C4-2B (cell line): ENCODE data around the gene MTPN.

ENCODE experiments used
- H3K27ac ChIP-seq: fragments of 450-650 bp; 2 replicates; pipeline ENCODE4 v1.5.1; 2017
- CTCF ChIP-seq: fragments of 450-650 bp; conservative IDR thresholded peaks from 2 replicates; pipeline ENCODE4 v1.5.1; 2017; ENCODE audit warnings: mild to moderate bottlenecking
- ZFX ChIP-seq: fragments of 450-650 bp; IDR thresholded peaks from 2 replicates; pipeline ENCODE4 v1.6.1; 2017

Gene MTPN

GRCh38 chr7:135940077-135941075, 36.8 kb downstream of the MTPN start:
- no peak overlapping the region for H3K27ac ChIP-seq
- TF ChIP-seq ZFX (no peak), CTCF (no peak)

- H3K27ac ChIP-seq: no peak overlapping the region
- TF ChIP-seq ZFX: no peak
- TF ChIP-seq CTCF: no peak
These were observed 37.8 kb downstream of the MTPN start for GRCh38 chr7:135939261-135939812.

- H3K27ac ChIP-seq: no peak overlapping the region
- TF ChIP-seq ZFX: no peak
- no peak for TF ChIP-seq CTCF
These were observed 38.6 kb downstream of the MTPN start for GRCh38 chr7:135938563-135938962.

GRCh38 chr7:135938086-135938485, 39.1 kb downstream of the MTPN start:
- H3K27ac ChIP-seq: no peak overlapping the region
- TF ChIP-seq CTCF (no peak), ZFX (no peak)

- no peak overlapping the region for H3K27ac ChIP-seq
- TF ChIP-seq ZFX (no peak), CTCF (no peak)
These were observed 40.5 kb downstream of the MTPN start for GRCh38 chr7:135936497-135937217.

- TF ChIP-seq ZFX (no peak), CTCF (no peak)
- H3K27ac ChIP-seq: no peak overlapping the region
These were observed 42.5 kb downstream of the MTPN start for GRCh38 chr7:135934651-135935050.
